HepG2 (cell line): ENCODE data around the gene PLCXD3. TPM values are rescaled to one million over a fixed set of nuclear protein-coding genes. Genes with fewer than 3 reads are reported as not detected.

ENCODE experiments used
- ATAC-seq: fragments of 200-7000 bp; cut with Tn5 transposase; 3 replicates; pipeline ENCODE4 v1.9.1; 2020; ENCODE audit warnings: mild to moderate bottlenecking, moderate library complexity
- BruUV-seq: library from RNA; stranded (reverse); fragments of 400-500 nt; replicated peaks from 2 replicates; lab custom pipeline; 2021; lab: Mats Ljungman, UMichigan
- CTCF ChIA-PET: fragments of 300-600 bp; formaldehyde crosslinking; extraction: SDS; loops from one replicate; lab custom pipeline; 2021; ENCODE audit warnings: low total read pairs, inconsistent platforms, low intra/inter-chr PET ratio; lab: Yijun Ruan, JAX
- POLR2A ChIA-PET: fragments of 350-600 bp; sonication (Branson Sonifier 250); formaldehyde crosslinking; loops from one replicate; lab custom pipeline; 2020; ENCODE audit warnings: antibody characterized with exemption, inconsistent platforms; lab: Yijun Ruan, JAX
- DNase-seq: peaks from one replicate; pipeline ENCODE4 v3.0.0-alpha.2; 2015; ENCODE audit warnings: low spot score
- FAIRE-seq: peaks from 3 replicates; lab custom pipeline; 2011; peaks lifted over from hg19 to GRCh38; lab: Jason Lieb, UNC
- H2AFZ ChIP-seq: one replicate; pipeline ENCODE4 v1.6.1; 2011; ENCODE audit warnings: low read length, inconsistent platforms
- H3K27ac ChIP-seq: fragments of 300-600 bp; 3 replicates; pipeline ENCODE4 v1.8.0; 2011; ENCODE audit warnings: mixed run types, mild to moderate bottlenecking, mixed read lengths, low read length, inconsistent platforms; ENCODE audit not compliant: insufficient read depth; ENCODE audit errors: extremely low read length
- H3K27me3 ChIP-seq, 2 experiments: fragments of 200-600 bp in 1 of 2; 2 replicates in 1 of 2; 3 replicates in 1 of 2; pipeline versions ENCODE4 v1.6.0 to v1.8.0; 2011; ENCODE audit warnings: low read length in 2 of 2, mild to moderate bottlenecking in 2 of 2, moderate library complexity in 2 of 2, inconsistent platforms in 1 of 2; ENCODE audit not compliant: insufficient read depth in 2 of 2, control insufficient read depth in 1 of 2
- H3K36me3 ChIP-seq, 2 experiments: fragments of 200-600 bp in 1 of 2; replicated peaks in 1 of 2; 2 replicates in 1 of 2; 3 replicates in 1 of 2; pipeline versions ENCODE4 v1.5.1 to v1.8.0; 2011; ENCODE audit warnings: low read length in 2 of 2, inconsistent platforms in 1 of 2; ENCODE audit not compliant: insufficient read depth in 2 of 2, control insufficient read depth in 1 of 2
- H3K4me1 ChIP-seq: 2 replicates; pipeline ENCODE4 v1.5.1; 2012; ENCODE audit warnings: low read length, inconsistent platforms; ENCODE audit not compliant: insufficient read depth
- H3K4me2 ChIP-seq: 2 replicates; pipeline ENCODE4 v1.6.0; 2011; ENCODE audit warnings: low read depth, low read length, inconsistent platforms
- H3K4me3 ChIP-seq, 3 experiments: fragments of 200-600 bp in 1 of 3; sonication (generic), shearing (Covaris generic) in 1 of 3; replicated peaks in 1 of 3; 2 replicates each; pipeline ENCODE4 v1.5.1; 2011 to 2016; ENCODE audit warnings: low read length in 3 of 3, inconsistent platforms in 2 of 3, low read depth in 2 of 3, mild to moderate bottlenecking in 2 of 3, control low read depth in 1 of 3, mixed read lengths in 1 of 3; ENCODE audit not compliant: insufficient read depth in 1 of 3
- H3K79me2 ChIP-seq: one replicate; pipeline ENCODE4 v1.6.1; 2011; ENCODE audit warnings: low read length, inconsistent platforms; ENCODE audit not compliant: insufficient read depth
- H3K9ac ChIP-seq: 2 replicates; pipeline ENCODE4 v1.6.0; 2011; ENCODE audit warnings: mild to moderate bottlenecking, low read depth, low read length, inconsistent platforms; ENCODE audit not compliant: insufficient read depth
- H3K9me3 ChIP-seq: 2 replicates; pipeline ENCODE4 v1.5.1; 2012; ENCODE audit warnings: mild to moderate bottlenecking, low read length
- H4K20me1 ChIP-seq: 2 replicates; pipeline ENCODE4 v1.6.0; 2011; ENCODE audit warnings: inconsistent platforms, mild to moderate bottlenecking, low read length, moderate library complexity; ENCODE audit not compliant: insufficient read depth
- LCORL ChIP-seq, 2 experiments: fragments of 450-650 bp in 1 of 2; sonication (generic) in 1 of 2; formaldehyde crosslinking in 1 of 2; IDR thresholded peaks; 2 replicates each; pipeline versions ENCODE4 v1.5.0 to v1.6.1; 2017 to 2020; ENCODE audit warnings: antibody characterized with exemption in 1 of 2, missing genetic modification reagents in 1 of 2
- ZHX2 ChIP-seq, 2 experiments: sonication (generic) in 1 of 2; formaldehyde crosslinking in 1 of 2; IDR thresholded peaks; 2 replicates each; pipeline versions ENCODE4 v1.6.1 to v1.9.0; 2014 to 2022; ENCODE audit warnings: antibody characterized with exemption in 1 of 2, borderline replicate concordance in 1 of 2, inconsistent platforms in 1 of 2, low read depth in 1 of 2, missing genetic modification reagents in 1 of 2
- WGBS: methylation state at CpG from one replicate; pipeline ENCODE4 v1.1.6; 2017; ENCODE audit warnings: low lambda C conversion rate; 5-methylcytosine and 5-hydroxymethylcytosine counted together
- in situ Hi-C: cut with HindIII; loops from 2 replicates; pipeline ENCODE4 v1.10.0; 2017; ENCODE audit warnings: low pct_unique_long_range_greater_than_20kb; ENCODE audit not compliant: extremely low pct_ligation_motif_present
- intact Hi-C: fragments of 100-400 bp; cut with micrococcal nuclease; formaldehyde crosslinking; loops from one replicate; pipeline ENCODE4 v1.10.0; 2022; ENCODE audit not compliant: unreplicated experiment
- polyA plus RNA-seq, 8 experiments: library from polyadenylated mRNA; depleted of rRNA in 3 of 8; stranded (reverse) in 7 of 8; unstranded in 1 of 8; fragments of >200 nt; fragmentation: Illumina TruSeq in 4 of 8; extraction: Trizol in 4 of 8; gene quantifications; 2 replicates each; pipeline versions ENCODE4 v1.2.1 to v1.2.3, GENCODE V29; 2011 to 2016; ENCODE audit warnings: low read depth in 4 of 8, missing spikeins in 1 of 8, mixed read lengths in 1 of 8; ENCODE audit not compliant: insufficient read depth in 1 of 8
- total RNA-seq, 5 experiments: library from RNA; depleted of rRNA; stranded (reverse); fragments of >200 nt; fragmentation: Illumina TruSeq; extraction: Trizol; gene quantifications; 2 replicates each; pipeline ENCODE4 v1.2.3, GENCODE V29; 2016; ENCODE audit warnings: low read depth in 1 of 5

Gene PLCXD3
- total and polyA plus RNA-seq, 2 of the 13 experiments (the other 11 are each of a cell fraction or from before 2014, with no cell fraction given) = not detected

- Histone ChIP-seq H4K20me1 (no peaks in the 10 kb centered on the region), H3K9me3 (no peaks in the 10 kb centered on the region), H3K27me3 (no peaks in the 10 kb centered on the region), H3K9ac (no peak overlapping the region), H2AFZ (no peak overlapping the region), H3K36me3 (no peaks in the 10 kb centered on the region), H3K4me2 (no peak overlapping the region), H3K4me1 (no peaks in the 10 kb centered on the region), H3K79me2 (no peaks in the 10 kb centered on the region), H3K4me3 (no peak overlapping the region), H3K27ac (no peak overlapping the region)
- FAIRE-seq (no peak), DNase-seq (no peak), ATAC-seq (no peak)
- in situ Hi-C loops = no loop called here
- no TSS peak for BruUV-seq
- intact Hi-C loops = no loop called here
- POLR2A ChIA-PET = no interaction called here
- CTCF ChIA-PET = no interaction called here
- TF ChIP-seq ZHX2 (IDR thresholded peaks at IDR 0.05; ENCODE audit: low read depth) (no peak), ZHX2 (CRISPR knock-in tag; IDR thresholded peaks at IDR 0.05; ENCODE audit: borderline replicate concordance) (no peak), LCORL (IDR thresholded peaks at IDR 0.05) (peak; percentile 87), LCORL (CRISPR knock-in tag; IDR thresholded peaks at IDR 0.05) (no peak)
- 81% methylated on average over 2 of the region's 2 CpGs for WGBS
These were observed 142.2 kb downstream of the PLCXD3 start for GRCh38 chr5:41368158-41368557.
